ENCODE measurements around the gene TOGARAM1.

The TOGARAM1 gene

GRCh38 chr14:45095143-45095542 lies 133.2 kb downstream of the TOGARAM1 start:
- DNase-seq: no peak

GRCh38 chr14:45096218-45096617 lies 134.2 kb downstream of the TOGARAM1 start:
- DNase-seq: no peak

- DNase-seq: no peak
These were observed 141.8 kb downstream of the TOGARAM1 start for GRCh38 chr14:45103806-45104205.

- DNase-seq: no peak
These were observed 142.6 kb downstream of the TOGARAM1 start for GRCh38 chr14:45104561-45104960.

- no peak for DNase-seq
These were observed 151.1 kb downstream of the TOGARAM1 start for GRCh38 chr14:45112896-45113781.

- DNase-seq: no peak
These were observed 152.3 kb downstream of the TOGARAM1 start for GRCh38 chr14:45114327-45114726.

GRCh38 chr14:45118594-45118993 lies 156.6 kb downstream of the TOGARAM1 start:
- no peak for DNase-seq

- DNase-seq: no peak
These were observed 158.1 kb downstream of the TOGARAM1 start for GRCh38 chr14:45120096-45120495.

- DNase-seq: no peak
These were observed 161.3 kb downstream of the TOGARAM1 start for GRCh38 chr14:45123271-45123670.
